ENCODE measurements around the gene TARS1. TPM values are rescaled to one million over a fixed set of nuclear protein-coding genes. Genes with fewer than 3 reads are reported as not detected.
"Not testable (repeated sequence)": the region's sequence is repeated elsewhere in the genome, so short reads cannot be mapped to it uniquely, and the experiment has no call there.

TARS1 gene
- total RNA-seq, 1 donor from 2014 or later = 163 TPM

GRCh38 chr5:33504570-33504969 is 63.8 kb downstream of the TARS1 start:
- Mint-ChIP-seq H3K9me3 (ENCODE audit: unreplicated experiment) (peaks cover 4% of the 10 kb centered on the region), H3K4me3 (ENCODE audit: unreplicated experiment) (no peak overlapping the region), H3K27me3 (ENCODE audit: unreplicated experiment) (peaks cover 4% of the 10 kb centered on the region), H3K36me3 (ENCODE audit: low read depth, unreplicated experiment) (no peaks in the 10 kb centered on the region), H3K27ac (ENCODE audit: unreplicated experiment) (no peak overlapping the region), H3K4me1 (ENCODE audit: unreplicated experiment) (peaks cover 2% of the 10 kb centered on the region)
- TF ChIP-seq CTCF (IDR thresholded peaks at IDR 0.05; ENCODE audit: unreplicated experiment) = no peak
- DNase-seq (ENCODE audit: low spot score) = no peak

GRCh38 chr5:33507426-33507825 is 66.7 kb downstream of the TARS1 start:
- TF ChIP-seq CTCF (IDR thresholded peaks at IDR 0.05; ENCODE audit: unreplicated experiment) = no peak
- H3K4me3 Mint-ChIP-seq (ENCODE audit: unreplicated experiment) = no peak overlapping the region
- no peak for DNase-seq (ENCODE audit: low spot score)
- H3K27me3 Mint-ChIP-seq (ENCODE audit: unreplicated experiment) = peaks cover 2% of the 10 kb centered on the region
- H3K4me1 Mint-ChIP-seq (ENCODE audit: unreplicated experiment) = no peaks in the 10 kb centered on the region
- no peak overlapping the region for H3K27ac Mint-ChIP-seq (ENCODE audit: unreplicated experiment)
- H3K9me3 Mint-ChIP-seq (ENCODE audit: unreplicated experiment) = peaks cover 4% of the 10 kb centered on the region
- no peaks in the 10 kb centered on the region for H3K36me3 Mint-ChIP-seq (ENCODE audit: low read depth, unreplicated experiment)

GRCh38 chr5:33509036-33509435 is 68.3 kb downstream of the TARS1 start:
- no peak for TF ChIP-seq CTCF (IDR thresholded peaks at IDR 0.05; ENCODE audit: unreplicated experiment)
- H3K9me3 Mint-ChIP-seq (ENCODE audit: unreplicated experiment) = peaks cover 4% of the 10 kb centered on the region
- H3K27me3 Mint-ChIP-seq (ENCODE audit: unreplicated experiment) = peaks cover 3% of the 10 kb centered on the region
- no peaks in the 10 kb centered on the region for H3K4me1 Mint-ChIP-seq (ENCODE audit: unreplicated experiment)
- no peak overlapping the region for H3K27ac Mint-ChIP-seq (ENCODE audit: unreplicated experiment)
- DNase-seq (ENCODE audit: low spot score) = no peak
- H3K4me3 Mint-ChIP-seq (ENCODE audit: unreplicated experiment) = no peak overlapping the region
- H3K36me3 Mint-ChIP-seq (ENCODE audit: low read depth, unreplicated experiment) = no peaks in the 10 kb centered on the region

- Mint-ChIP-seq H3K4me1 (ENCODE audit: unreplicated experiment) (no peaks in the 10 kb centered on the region), H3K4me3 (ENCODE audit: unreplicated experiment) (no peak overlapping the region), H3K27ac (ENCODE audit: unreplicated experiment) (no peak overlapping the region), H3K9me3 (ENCODE audit: unreplicated experiment) (no peaks in the 10 kb centered on the region), H3K27me3 (ENCODE audit: unreplicated experiment) (peaks cover 8% of the 10 kb centered on the region), H3K36me3 (ENCODE audit: low read depth, unreplicated experiment) (peaks cover 4% of the 10 kb centered on the region)
- DNase-seq (ENCODE audit: low spot score) = no peak
- TF ChIP-seq CTCF (IDR thresholded peaks at IDR 0.05; ENCODE audit: unreplicated experiment) = no peak
Observed at GRCh38 chr5:33513462-33514185, 72.9 kb downstream of the TARS1 start.

GRCh38 chr5:33515366-33515765 is 74.6 kb downstream of the TARS1 start:
- not testable (repeated sequence) for H3K27me3 Mint-ChIP-seq (ENCODE audit: unreplicated experiment); H3K9me3 Mint-ChIP-seq (ENCODE audit: unreplicated experiment); DNase-seq (ENCODE audit: low spot score); H3K4me3 Mint-ChIP-seq (ENCODE audit: unreplicated experiment); H3K36me3 Mint-ChIP-seq (ENCODE audit: low read depth, unreplicated experiment); H3K27ac Mint-ChIP-seq (ENCODE audit: unreplicated experiment); H3K4me1 Mint-ChIP-seq (ENCODE audit: unreplicated experiment)
